Prostate gland (tissue), 2 donors: ENCODE measurements around the gene GPR26.

Experiments
- CTCF ChIP-seq, 4 experiments: fragments of 200-600 bp in 2 of 4; fragments of 450-650 bp in 2 of 4; sonication (generic) in 2 of 4; IDR thresholded peaks; 1 replicate in 3 of 4; 2 replicates in 1 of 4; pipeline ENCODE4 v1.5.1; 2016 to 2019; ENCODE audit warnings: antibody characterized with exemption in 4 of 4, mild to moderate bottlenecking in 2 of 4, moderate library complexity in 2 of 4
- POLR2A ChIP-seq: fragments of 450-650 bp; IDR thresholded peaks from one replicate; pipeline ENCODE4 v1.6.1; 2016; ENCODE audit warnings: antibody characterized with exemption, mild to moderate bottlenecking
- POLR2AphosphoS5 ChIP-seq: sonication (generic); formaldehyde crosslinking; IDR thresholded peaks from one replicate; pipeline ENCODE4 v1.6.1; 2017; ENCODE audit warnings: antibody characterized with exemption

- TF ChIP-seq CTCF (IDR thresholded peaks at IDR 0.05) (no peak), POLR2A (no peak), POLR2AphosphoS5 (no peak)
These were observed 26.1 kb upstream of the GPR26 start for GRCh38 chr10:123640016-123640535.
